Caco-2 (cell line): ENCODE data around the gene ACOT12. TPM values are rescaled to one million over a fixed set of nuclear protein-coding genes. Genes with fewer than 3 reads are reported as not detected.
"Not testable (repeated sequence)": the region's sequence is repeated elsewhere in the genome, so short reads cannot be mapped to it uniquely, and the experiment has no call there.

Source experiments
- BruUV-seq: library from RNA; stranded (reverse); fragments of 400-500 nt; replicated peaks from 2 replicates; lab custom pipeline; 2021; lab: Mats Ljungman, UMichigan
- CTCF ChIA-PET: fragments of 300-600 bp; sonication (Branson Sonifier 250); formaldehyde crosslinking; loops from one replicate; lab custom pipeline; 2022; ENCODE audit warnings: antibody characterized with exemption; lab: Charles Lee
- POLR2A ChIA-PET: fragments of 300-600 bp; sonication (Branson Sonifier 250); formaldehyde crosslinking; loops from one replicate; lab custom pipeline; 2022; ENCODE audit warnings: antibody characterized with exemption; lab: Charles Lee
- DNase-seq, 2 experiments: peaks; one replicate each; pipeline versions ENCODE4 v3.0.0 to v3.0.0-alpha.2; 2020 to 2022
- H3K27me3 ChIP-seq: replicated peaks from 2 replicates; pipeline ENCODE4 v1.6.0; 2011; ENCODE audit warnings: low read length; ENCODE audit not compliant: control insufficient read depth, insufficient read depth
- H3K36me3 ChIP-seq: 2 replicates; pipeline ENCODE4 v1.5.1; 2011; ENCODE audit warnings: low read length; ENCODE audit not compliant: control insufficient read depth, insufficient read depth
- H3K4me1 ChIP-seq: fragments of 250-450 bp; sonication (Bioruptor Pico); 2 replicates; pipeline ENCODE4 v1.5.1; 2020; ENCODE audit warnings: mild to moderate bottlenecking
- H3K4me3 ChIP-seq: 2 replicates; pipeline ENCODE4 v1.5.1; 2011; ENCODE audit warnings: low read depth, mild to moderate bottlenecking, control low read depth, low read length
- H3K9me3 ChIP-seq: fragments of 250-450 bp; sonication (Bioruptor Pico); 2 replicates; pipeline ENCODE4 v1.5.1; 2020; ENCODE audit warnings: mild to moderate bottlenecking, moderate library complexity
- H3K27ac Mint-ChIP-seq: one replicate; pipeline ENCODE4 v1.8.0; 2022; ENCODE audit warnings: mixed read lengths; ENCODE audit not compliant: unreplicated experiment
- H3K27me3 Mint-ChIP-seq: one replicate; pipeline ENCODE4 v1.8.0; 2022; ENCODE audit warnings: mixed read lengths; ENCODE audit not compliant: insufficient read depth, unreplicated experiment
- H3K36me3 Mint-ChIP-seq: one replicate; pipeline ENCODE4 v1.8.0; 2022; ENCODE audit warnings: mild to moderate bottlenecking, mixed read lengths; ENCODE audit not compliant: insufficient read depth, unreplicated experiment
- H3K4me1 Mint-ChIP-seq: one replicate; pipeline ENCODE4 v1.8.0; 2022; ENCODE audit warnings: low read depth, mixed read lengths; ENCODE audit not compliant: unreplicated experiment
- H3K4me3 Mint-ChIP-seq: one replicate; pipeline ENCODE4 v1.8.0; 2022; ENCODE audit warnings: mild to moderate bottlenecking, moderate library complexity, mixed read lengths; ENCODE audit not compliant: unreplicated experiment
- H3K9me3 Mint-ChIP-seq: one replicate; pipeline ENCODE4 v1.8.0; 2022; ENCODE audit warnings: mixed read lengths; ENCODE audit not compliant: unreplicated experiment
- intact Hi-C: fragments of 100-400 bp; cut with micrococcal nuclease; formaldehyde crosslinking; loops from one replicate; pipeline ENCODE4 v1.10.0; 2022; ENCODE audit not compliant: unreplicated experiment
- total RNA-seq: library from RNA; stranded (reverse); gene quantifications from 2 replicates; pipeline ENCODE4 v1.2.3, GENCODE V29; 2022
- TF ChIP-seq, protein P1 (sequence below), 2 experiments: fragments of 200-600 bp in 1 of 2; IDR thresholded peaks; 1 replicate in 1 of 2; 2 replicates in 1 of 2; pipeline versions ENCODE4 v1.5.1 to v1.8.0; 2011 to 2022; ENCODE audit warnings: antibody characterized with exemption in 1 of 2, control low read depth in 1 of 2, inconsistent platforms in 1 of 2, low read depth in 1 of 2, low read length in 1 of 2, mild to moderate bottlenecking in 1 of 2, moderate library complexity in 1 of 2; ENCODE audit not compliant: insufficient read depth in 1 of 2, severe bottlenecking in 1 of 2, unreplicated experiment in 1 of 2

Gene ACOT12
- total RNA-seq, 1 experiment from 2014 or later = 1.4 TPM

DNA sequence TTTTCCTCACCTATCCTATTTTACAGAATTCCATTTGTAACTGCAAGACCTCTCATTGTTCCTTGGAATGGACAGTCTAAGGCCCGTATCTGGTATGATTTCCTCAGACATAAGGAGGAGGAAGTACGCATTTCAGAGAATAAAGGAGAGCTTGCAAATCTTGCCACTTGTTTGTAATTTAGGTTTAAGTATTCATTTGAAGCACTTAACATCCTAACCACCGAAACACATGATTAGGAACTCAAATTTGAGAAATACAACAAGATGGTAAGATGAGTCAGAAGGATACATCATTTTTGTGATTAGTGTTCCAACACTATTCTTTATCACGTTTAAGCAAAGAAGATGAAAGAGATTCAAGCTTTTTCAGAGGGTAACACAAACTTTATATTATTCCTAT is 96.4 kb downstream of the ACOT12 start:
- CTCF ChIA-PET = no interaction called here
- H3K27ac Mint-ChIP-seq = no peak overlapping the region
- intact Hi-C loops = no loop called here

DNA sequence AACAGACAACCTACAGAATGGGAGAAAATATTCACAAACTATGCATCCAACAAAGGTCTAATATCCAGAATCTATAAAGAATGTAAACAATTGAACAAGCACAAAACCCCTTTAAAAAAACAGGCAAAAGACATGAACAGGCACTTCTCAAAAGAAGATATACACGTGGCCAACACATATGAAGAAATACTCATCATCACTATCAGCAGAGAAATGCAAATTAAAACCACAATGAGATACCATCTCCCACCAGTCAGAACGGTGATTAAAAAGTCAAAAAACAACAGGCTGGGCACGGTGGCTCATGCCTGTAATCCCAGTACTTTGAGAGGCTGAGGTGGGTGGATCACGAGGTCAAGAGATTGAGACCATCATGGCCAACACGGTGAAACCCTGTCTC is 99.9 kb downstream of the ACOT12 start:
- H3K27me3 Mint-ChIP-seq, DNase-seq, H3K36me3 ChIP-seq, H3K4me3 ChIP-seq, CTCF ChIA-PET, intact Hi-C loops, H3K27ac Mint-ChIP-seq, H3K4me1 ChIP-seq, POLR2A ChIA-PET, H3K4me3 Mint-ChIP-seq, H3K27me3 ChIP-seq, H3K4me1 Mint-ChIP-seq, BruUV-seq: not testable (repeated sequence)
- peaks cover 43% of the 10 kb centered on the region for H3K9me3 Mint-ChIP-seq
- H3K36me3 Mint-ChIP-seq = peaks cover 32% of the 10 kb centered on the region
- peaks cover 20% of the 10 kb centered on the region; the same call in 1 of the 2 replicates for H3K9me3 ChIP-seq

More for the DNA sequence above, 96.4 kb downstream of the ACOT12 start:
- no TSS peak for BruUV-seq
- TF ChIP-seq, protein P1, sequence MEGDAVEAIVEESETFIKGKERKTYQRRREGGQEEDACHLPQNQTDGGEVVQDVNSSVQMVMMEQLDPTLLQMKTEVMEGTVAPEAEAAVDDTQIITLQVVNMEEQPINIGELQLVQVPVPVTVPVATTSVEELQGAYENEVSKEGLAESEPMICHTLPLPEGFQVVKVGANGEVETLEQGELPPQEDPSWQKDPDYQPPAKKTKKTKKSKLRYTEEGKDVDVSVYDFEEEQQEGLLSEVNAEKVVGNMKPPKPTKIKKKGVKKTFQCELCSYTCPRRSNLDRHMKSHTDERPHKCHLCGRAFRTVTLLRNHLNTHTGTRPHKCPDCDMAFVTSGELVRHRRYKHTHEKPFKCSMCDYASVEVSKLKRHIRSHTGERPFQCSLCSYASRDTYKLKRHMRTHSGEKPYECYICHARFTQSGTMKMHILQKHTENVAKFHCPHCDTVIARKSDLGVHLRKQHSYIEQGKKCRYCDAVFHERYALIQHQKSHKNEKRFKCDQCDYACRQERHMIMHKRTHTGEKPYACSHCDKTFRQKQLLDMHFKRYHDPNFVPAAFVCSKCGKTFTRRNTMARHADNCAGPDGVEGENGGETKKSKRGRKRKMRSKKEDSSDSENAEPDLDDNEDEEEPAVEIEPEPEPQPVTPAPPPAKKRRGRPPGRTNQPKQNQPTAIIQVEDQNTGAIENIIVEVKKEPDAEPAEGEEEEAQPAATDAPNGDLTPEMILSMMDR (IDR thresholded peaks at IDR 0.05; ENCODE audit: insufficient read depth in 1 of 2, low read depth in 1 of 2, low read length in 1 of 2, severe bottlenecking in 1 of 2, unreplicated experiment in 1 of 2) = no peak
- H3K36me3 ChIP-seq = no peaks in the 10 kb centered on the region; the same call in 1 of the 2 replicates
- H3K36me3 Mint-ChIP-seq = peaks cover 30% of the 10 kb centered on the region
- peaks cover 12% of the 10 kb centered on the region; the same call in 1 of the 2 replicates for H3K9me3 ChIP-seq
- H3K4me1 ChIP-seq = peaks cover 13% of the 10 kb centered on the region
- H3K27me3 ChIP-seq = no peaks in the 10 kb centered on the region
- no peak for DNase-seq
- no peak overlapping the region for H3K4me3 ChIP-seq
- no peaks in the 10 kb centered on the region for H3K27me3 Mint-ChIP-seq
- no peak overlapping the region for H3K4me3 Mint-ChIP-seq
- H3K9me3 Mint-ChIP-seq = peaks cover 18% of the 10 kb centered on the region
- H3K4me1 Mint-ChIP-seq = peaks cover 14% of the 10 kb centered on the region
- POLR2A ChIA-PET = no interaction called here

DNA sequence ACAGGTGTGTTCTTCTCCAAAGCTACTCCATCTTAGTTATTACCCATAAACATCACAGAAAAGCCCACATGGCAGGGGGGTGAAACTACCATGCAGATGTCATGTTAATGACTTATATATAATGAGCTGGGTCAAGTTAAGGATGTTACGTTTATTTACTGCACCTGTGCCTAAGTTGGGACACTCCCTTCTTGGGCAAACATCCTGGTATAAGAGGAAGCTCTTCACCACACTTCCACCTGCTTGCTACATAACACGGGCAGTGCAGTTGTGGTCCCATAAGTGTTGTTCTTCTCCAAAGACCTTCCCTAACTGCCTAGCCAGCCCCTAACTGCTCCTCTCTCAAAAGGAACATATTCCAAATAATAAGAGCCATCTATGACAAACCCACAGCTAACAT is 101.8 kb downstream of the ACOT12 start:
- Mint-ChIP-seq H3K4me1 (peaks cover 2% of the 10 kb centered on the region), H3K36me3 (peaks cover 29% of the 10 kb centered on the region), H3K27me3 (no peaks in the 10 kb centered on the region), H3K4me3 (no peak overlapping the region), H3K27ac (no peak overlapping the region), H3K9me3 (peaks cover 43% of the 10 kb centered on the region)
- intact Hi-C loops = no loop called here
- H3K4me3 ChIP-seq = no peak overlapping the region
- TF ChIP-seq, protein P1 (IDR thresholded peaks at IDR 0.05; ENCODE audit: insufficient read depth in 1 of 2, low read depth in 1 of 2, low read length in 1 of 2, severe bottlenecking in 1 of 2, unreplicated experiment in 1 of 2) = no peak
- no peaks in the 10 kb centered on the region for H3K4me1 ChIP-seq
- H3K36me3 ChIP-seq = peaks cover 2% of the 10 kb centered on the region; the same call in 1 of the 2 replicates
- no peaks in the 10 kb centered on the region for H3K27me3 ChIP-seq
- H3K9me3 ChIP-seq = peaks cover 20% of the 10 kb centered on the region; the same call in 1 of the 2 replicates
- POLR2A ChIA-PET = no interaction called here
- CTCF ChIA-PET = no interaction called here
- no peak for DNase-seq
- no TSS peak for BruUV-seq
